ENCODE data around the gene FGF3.

FGF3 gene

DNA sequence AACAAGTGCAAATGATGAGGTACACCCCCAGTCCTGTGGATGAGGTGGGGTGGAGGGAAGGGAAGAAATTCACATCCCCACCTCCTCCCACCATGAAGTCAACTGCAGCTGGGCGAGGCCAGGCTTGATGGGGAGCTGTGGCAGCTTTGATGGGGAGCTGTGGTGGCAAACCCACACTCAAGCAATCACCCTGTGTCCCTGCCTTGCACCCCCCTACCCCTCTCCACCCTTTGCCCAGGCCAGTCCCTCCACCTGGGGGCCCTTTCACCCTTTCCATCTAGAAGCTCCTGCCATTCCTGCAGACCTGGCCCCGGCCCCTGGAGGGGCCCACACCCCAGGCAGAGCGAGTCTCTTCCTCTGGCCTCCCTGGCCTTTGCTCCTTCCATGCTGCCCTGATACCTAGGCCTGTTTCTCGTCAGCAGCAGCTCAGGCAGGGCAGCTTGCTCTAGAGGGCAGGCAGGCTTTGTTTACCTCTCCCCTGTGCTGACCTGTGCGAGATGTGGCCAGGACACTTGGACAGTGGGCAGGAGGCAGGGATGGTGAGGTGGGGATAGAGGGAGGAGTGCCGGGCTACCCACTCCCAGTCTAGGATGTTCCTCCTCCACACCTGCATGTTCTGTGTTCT, 4.5 kb upstream of the FGF3 start:
- no peaks in the 10 kb centered on the region for H3K9me3 ChIP-seq (ENCODE audit: control insufficient read depth, insufficient read depth, low read length)
- H3K9ac ChIP-seq (ENCODE audit: low read depth, low read length) = no peak overlapping the region
- H3K4me1 ChIP-seq (ENCODE audit: insufficient read depth, low read length) = peaks cover 3% of the 10 kb centered on the region; the same call in 1 of the 2 replicates
- H3K36me3 ChIP-seq (ENCODE audit: insufficient read depth, low read length) = no peaks in the 10 kb centered on the region

DNA sequence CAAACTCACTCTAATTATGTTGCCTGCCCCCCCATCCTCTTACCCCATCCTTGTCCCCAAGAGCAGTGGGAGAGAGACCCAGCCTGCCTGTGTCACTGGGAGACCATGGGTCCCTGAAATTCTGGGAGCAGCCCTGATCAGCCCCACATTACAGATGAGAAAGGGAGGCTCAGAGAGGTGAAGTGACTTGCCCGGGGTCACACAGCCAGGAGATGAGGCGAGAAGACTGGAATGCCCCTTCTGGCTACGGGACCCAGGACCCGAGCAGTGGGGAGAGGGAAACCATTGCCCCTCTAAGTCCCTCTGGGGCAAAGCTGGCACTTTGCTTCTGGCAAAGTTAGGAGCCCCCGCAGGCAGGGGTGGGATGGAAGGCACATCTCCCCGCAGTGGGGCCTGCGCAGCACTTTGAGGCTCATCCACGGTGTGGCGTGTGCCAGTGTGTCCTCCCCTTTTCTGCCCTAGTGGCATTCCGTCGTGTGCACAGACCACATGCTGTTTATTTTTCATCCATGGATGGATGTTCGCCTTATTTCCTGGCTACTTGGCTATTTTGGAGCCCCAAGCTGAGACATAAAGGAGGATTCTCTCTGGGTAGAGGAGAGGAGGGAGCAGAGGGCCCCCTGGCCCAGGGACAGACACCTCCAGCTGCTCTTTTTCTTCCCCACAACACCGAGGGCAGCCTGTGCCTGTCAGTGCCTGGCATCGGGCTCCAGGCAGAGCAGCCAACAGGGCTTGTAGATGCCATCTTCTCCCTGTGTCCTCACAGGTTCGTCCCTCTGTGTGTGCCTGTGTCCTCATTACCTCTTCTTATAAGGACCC, 3.7 kb upstream of the FGF3 start:
- Histone ChIP-seq H3K36me3 (ENCODE audit: insufficient read depth, low read length) (no peaks in the 10 kb centered on the region), H3K9me3 (ENCODE audit: control insufficient read depth, insufficient read depth, low read length) (no peaks in the 10 kb centered on the region), H3K9ac (ENCODE audit: low read depth, low read length) (no peak overlapping the region), H3K4me1 (ENCODE audit: insufficient read depth, low read length) (no peaks in the 10 kb centered on the region)

GRCh38 chr11:69821511-69822040, 2.4 kb upstream of the FGF3 start:
- H3K9ac ChIP-seq (ENCODE audit: low read depth, low read length) = no peak overlapping the region
- no peaks in the 10 kb centered on the region for H3K36me3 ChIP-seq (ENCODE audit: insufficient read depth, low read length)
- no peaks in the 10 kb centered on the region for H3K9me3 ChIP-seq (ENCODE audit: control insufficient read depth, insufficient read depth, low read length)
- no peaks in the 10 kb centered on the region for H3K4me1 ChIP-seq (ENCODE audit: insufficient read depth, low read length)

DNA sequence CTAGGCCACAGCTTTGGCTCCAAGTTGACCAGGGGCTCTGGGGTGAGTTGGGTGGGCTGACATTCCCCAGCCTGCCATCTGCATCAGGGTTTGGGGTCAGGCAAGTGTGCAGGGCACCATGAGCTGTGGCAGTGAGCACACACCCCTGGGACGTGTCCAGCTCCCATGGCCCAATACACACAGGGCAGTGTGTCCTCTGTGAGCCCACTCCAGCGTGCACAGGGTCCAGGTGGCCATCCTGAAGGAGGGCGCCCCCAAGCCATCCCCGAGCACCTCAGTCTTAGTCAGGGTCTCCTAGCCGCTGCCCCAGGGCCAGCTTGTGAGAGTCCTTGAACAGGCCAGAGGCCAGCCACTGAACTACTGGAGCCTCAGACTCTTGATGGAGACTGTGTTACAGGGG, 1.2 kb upstream of the FGF3 start:
- H3K9me3 ChIP-seq (ENCODE audit: control insufficient read depth, insufficient read depth, low read length) = no peaks in the 10 kb centered on the region
- no peaks in the 10 kb centered on the region for H3K36me3 ChIP-seq (ENCODE audit: insufficient read depth, low read length)
- no peak overlapping the region for H3K9ac ChIP-seq (ENCODE audit: low read depth, low read length)
- H3K4me1 ChIP-seq (ENCODE audit: insufficient read depth, low read length) = no peaks in the 10 kb centered on the region

DNA sequence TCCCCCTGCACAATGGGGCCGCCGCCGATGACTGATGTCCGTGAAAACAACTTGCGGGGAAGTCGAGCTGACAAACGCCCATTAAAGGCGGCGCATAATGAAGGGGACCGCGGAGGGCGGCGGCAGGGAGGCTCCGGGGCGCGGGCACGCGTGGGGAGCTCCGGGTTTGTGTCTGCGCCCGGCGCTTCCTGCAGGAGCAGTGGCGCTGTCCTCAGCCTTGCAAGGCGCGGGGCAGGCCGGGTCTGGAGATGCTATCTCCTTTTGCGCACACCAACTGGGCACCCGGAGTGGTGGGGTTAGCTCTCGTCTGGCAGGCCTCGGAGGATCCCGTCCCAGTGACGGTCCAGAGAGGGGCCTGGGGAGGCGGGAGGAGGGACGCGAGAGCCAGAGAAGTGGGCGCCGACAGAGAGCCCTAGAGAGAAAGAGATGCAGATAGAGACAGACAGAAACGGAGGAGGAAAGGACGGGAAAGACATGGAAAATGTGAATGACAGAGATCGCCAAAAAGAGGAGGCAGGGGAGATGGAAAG, 390 bp upstream of the FGF3 start:
- no peaks in the 10 kb centered on the region for H3K9me3 ChIP-seq (ENCODE audit: control insufficient read depth, insufficient read depth, low read length)
- H3K4me1 ChIP-seq (ENCODE audit: insufficient read depth, low read length) = no peaks in the 10 kb centered on the region
- H3K36me3 ChIP-seq (ENCODE audit: insufficient read depth, low read length) = no peaks in the 10 kb centered on the region

DNA sequence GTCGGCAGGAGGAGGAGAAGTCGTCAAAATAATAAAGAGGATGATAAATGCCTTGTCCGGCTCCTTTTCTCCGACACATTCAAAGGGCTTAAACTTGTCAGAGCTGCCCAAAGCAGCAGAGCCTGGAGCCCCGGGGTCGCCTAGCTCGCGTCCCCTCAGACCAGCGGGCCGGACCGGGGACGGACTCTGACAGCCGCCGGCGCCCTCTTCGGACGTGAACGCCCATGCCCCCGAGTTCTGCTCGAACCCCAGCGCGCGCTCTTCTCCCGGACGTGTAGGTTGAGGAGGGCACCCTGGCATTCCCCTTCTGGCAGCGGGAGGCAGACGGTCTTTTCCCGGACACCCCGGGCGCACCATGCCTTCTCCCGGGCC, 999 bp downstream of the FGF3 start:
- H3K9me3 ChIP-seq (ENCODE audit: control insufficient read depth, insufficient read depth, low read length) = no peaks in the 10 kb centered on the region
- H3K9ac ChIP-seq (ENCODE audit: low read depth, low read length) = peak overlapping the region; percentile 45; the same call in 1 of the 2 replicates
- H3K36me3 ChIP-seq (ENCODE audit: insufficient read depth, low read length) = no peaks in the 10 kb centered on the region
- H3K4me1 ChIP-seq (ENCODE audit: insufficient read depth, low read length) = no peaks in the 10 kb centered on the region

More for the DNA sequence above, 390 bp upstream of the FGF3 start:
- H3K9ac ChIP-seq (ENCODE audit: low read depth, low read length) = peak overlapping the region; percentile 19; the same call in 1 of the 2 replicates

- Histone ChIP-seq H3K4me1 (ENCODE audit: insufficient read depth, low read length) (no peaks in the 10 kb centered on the region), H3K9me3 (ENCODE audit: control insufficient read depth, insufficient read depth, low read length) (no peaks in the 10 kb centered on the region), H3K36me3 (ENCODE audit: insufficient read depth, low read length) (no peaks in the 10 kb centered on the region), H3K9ac (ENCODE audit: low read depth, low read length) (peak overlapping the region; percentile 45; the same call in 1 of the 2 replicates)
These were observed 1.7 kb downstream of the FGF3 start for GRCh38 chr11:69817265-69818230.

DNA sequence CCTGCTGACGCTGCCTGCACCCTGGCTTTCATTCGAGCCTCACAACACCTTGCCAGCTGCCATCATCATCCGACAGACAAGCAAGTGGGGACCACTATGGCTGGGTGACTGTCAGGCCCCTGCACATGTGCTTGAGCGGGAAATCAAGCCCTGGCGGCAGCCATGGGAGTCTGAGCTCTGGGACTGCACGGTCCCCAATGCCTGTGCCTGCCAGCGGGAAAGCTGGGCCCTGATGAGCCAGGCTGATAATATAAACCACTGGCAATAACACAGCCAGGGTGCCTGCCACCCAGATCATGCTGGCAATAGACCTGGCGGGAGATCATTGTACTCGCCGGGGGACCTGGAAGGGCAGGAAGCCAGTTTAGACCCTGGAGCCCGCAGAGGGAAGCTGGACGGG, 2.5 kb downstream of the FGF3 start:
- Histone ChIP-seq H3K9ac (ENCODE audit: low read depth, low read length) (no peak overlapping the region), H3K4me1 (ENCODE audit: insufficient read depth, low read length) (no peaks in the 10 kb centered on the region)

DNA sequence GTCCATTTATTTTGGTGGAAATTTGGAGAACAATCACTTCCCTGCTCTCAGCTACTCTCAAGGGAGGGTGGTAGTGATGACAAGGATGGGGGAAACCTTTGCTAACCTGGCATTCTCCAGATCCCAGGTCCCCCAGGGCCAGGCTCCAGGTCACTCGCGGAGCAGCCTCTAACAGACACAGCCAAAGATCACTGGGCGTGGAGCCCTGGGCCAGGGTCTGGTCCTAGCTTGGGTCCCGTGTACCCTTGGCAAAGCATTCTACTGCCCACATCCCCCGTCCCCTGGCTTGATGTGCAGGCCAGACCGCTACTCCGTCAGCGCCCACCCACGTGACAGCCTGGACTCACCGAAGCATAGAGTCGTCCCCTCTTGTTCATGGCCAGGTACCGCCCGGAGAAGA, 3.2 kb downstream of the FGF3 start:
- no peak overlapping the region for H3K9ac ChIP-seq (ENCODE audit: low read depth, low read length)
- no peaks in the 10 kb centered on the region for H3K4me1 ChIP-seq (ENCODE audit: insufficient read depth, low read length)
- no peaks in the 10 kb centered on the region for H3K36me3 ChIP-seq (ENCODE audit: insufficient read depth, low read length)
- no peaks in the 10 kb centered on the region for H3K9me3 ChIP-seq (ENCODE audit: control insufficient read depth, insufficient read depth, low read length)

More for the DNA sequence above, 2.5 kb downstream of the FGF3 start:
- no peaks in the 10 kb centered on the region for H3K36me3 ChIP-seq (ENCODE audit: insufficient read depth, low read length)
- no peaks in the 10 kb centered on the region for H3K9me3 ChIP-seq (ENCODE audit: control insufficient read depth, insufficient read depth, low read length)

DNA sequence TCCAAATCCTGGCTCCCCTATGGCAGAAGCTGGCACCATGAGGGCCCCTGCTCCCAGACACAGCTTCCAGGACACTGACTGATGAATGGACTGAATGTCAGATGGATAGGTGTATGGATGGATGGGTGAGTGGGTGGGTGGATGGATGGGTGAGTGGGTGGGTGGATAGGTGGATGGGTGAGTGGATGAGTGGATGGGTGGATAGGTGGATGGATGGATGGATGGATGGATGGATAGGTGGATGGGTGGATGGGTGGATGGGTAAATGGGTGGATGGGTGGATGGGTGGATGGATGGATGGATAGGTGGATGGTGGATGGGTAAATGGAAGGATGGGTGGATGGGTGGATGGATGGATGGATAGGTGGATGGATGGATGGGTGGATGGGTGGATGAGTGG, 4.3 kb downstream of the FGF3 start:
- Histone ChIP-seq H3K4me1 (ENCODE audit: insufficient read depth, low read length) (no peaks in the 10 kb centered on the region), H3K36me3 (ENCODE audit: insufficient read depth, low read length) (no peaks in the 10 kb centered on the region), H3K9me3 (ENCODE audit: control insufficient read depth, insufficient read depth, low read length) (no peaks in the 10 kb centered on the region), H3K9ac (ENCODE audit: low read depth, low read length) (no peak overlapping the region)

- Histone ChIP-seq H3K9ac (ENCODE audit: low read depth, low read length) (no peak overlapping the region), H3K36me3 (ENCODE audit: insufficient read depth, low read length) (no peaks in the 10 kb centered on the region), H3K9me3 (ENCODE audit: control insufficient read depth, insufficient read depth, low read length) (no peaks in the 10 kb centered on the region), H3K4me1 (ENCODE audit: insufficient read depth, low read length) (no peaks in the 10 kb centered on the region)
These were observed 4.8 kb downstream of the FGF3 start for GRCh38 chr11:69814411-69814810.

- Histone ChIP-seq H3K4me1 (ENCODE audit: insufficient read depth, low read length) (0 out of 2 replicates have a peak, but pooled peaks cover 3% of the 10 kb centered on the region), H3K9me3 (ENCODE audit: control insufficient read depth, insufficient read depth, low read length) (no peaks in the 10 kb centered on the region), H3K9ac (ENCODE audit: low read depth, low read length) (no peak overlapping the region), H3K36me3 (ENCODE audit: insufficient read depth, low read length) (no peaks in the 10 kb centered on the region)
These were observed 5.4 kb downstream of the FGF3 start for GRCh38 chr11:69813839-69814238.

- no peaks in the 10 kb centered on the region for H3K36me3 ChIP-seq (ENCODE audit: insufficient read depth, low read length)
- no peaks in the 10 kb centered on the region for H3K9me3 ChIP-seq (ENCODE audit: control insufficient read depth, insufficient read depth, low read length)
- H3K4me1 ChIP-seq (ENCODE audit: insufficient read depth, low read length) = peaks cover 9% of the 10 kb centered on the region
- H3K9ac ChIP-seq (ENCODE audit: low read depth, low read length) = no peak overlapping the region
These were observed 6.3 kb downstream of the FGF3 start for GRCh38 chr11:69812946-69813345.

- Histone ChIP-seq H3K9me3 (ENCODE audit: control insufficient read depth, insufficient read depth, low read length) (no peaks in the 10 kb centered on the region), H3K9ac (ENCODE audit: low read depth, low read length) (no peak overlapping the region), H3K4me1 (ENCODE audit: insufficient read depth, low read length) (peaks cover 9% of the 10 kb centered on the region), H3K36me3 (ENCODE audit: insufficient read depth, low read length) (no peaks in the 10 kb centered on the region)
These were observed 7.0 kb downstream of the FGF3 start for GRCh38 chr11:69812256-69812655.

All from ES-I3 (cell line).